K562 (cell line): Measurements from ENCODE around the gene FIGLA.

Experiments
- EZH2 ChIP-seq: IDR thresholded peaks from 2 replicates; pipeline ENCODE4 v1.6.1; 2012; ENCODE audit warnings: low read depth, mild to moderate bottlenecking, inconsistent platforms, low read length, borderline replicate concordance
- TAF1 ChIP-seq: IDR thresholded peaks from 2 replicates; pipeline ENCODE4 v1.6.1; 2011; ENCODE audit warnings: mild to moderate bottlenecking, low read length, moderate library complexity; ENCODE audit not compliant: insufficient read depth, control insufficient read depth, severe bottlenecking; ENCODE audit errors: extremely low read depth
- ZNF780A ChIP-seq: fragments of 250-450 bp; sonication (Bioruptor Pico); IDR thresholded peaks from 2 replicates; pipeline ENCODE4 v1.5.0; 2021; ENCODE audit warnings: mild to moderate bottlenecking

- no peak for TF ChIP-seq EZH2
- no peak for TF ChIP-seq ZNF780A
- TF ChIP-seq TAF1 = no peak
Measured at GRCh38 chr2:70797506-70797905, 7.1 kb upstream of the FIGLA start.
